DOHH2 (cell line): ENCODE data around the gene PCDHGB5.

Experiments
- H3F3A ChIP-seq: fragments of 200-600 bp; sonication (generic), shearing (Covaris generic); 2 replicates; pipeline ENCODE4 v1.6.0; 2016; ENCODE audit warnings: antibody characterized with exemption, mild to moderate bottlenecking; ENCODE audit not compliant: control insufficient read depth, insufficient read depth
- H3K27ac ChIP-seq: fragments of 200-600 bp; sonication (generic); 2 replicates; pipeline ENCODE4 v1.5.1; 2014; ENCODE audit warnings: low read depth, mild to moderate bottlenecking, low read length, moderate library complexity
- H3K27me3 ChIP-seq: fragments of 200-600 bp; sonication (generic); 2 replicates; pipeline ENCODE4 v1.6.1; 2014; ENCODE audit warnings: mild to moderate bottlenecking, low read length, mixed read lengths; ENCODE audit not compliant: control insufficient read depth
- H3K36me3 ChIP-seq: fragments of 200-600 bp; sonication (generic); 2 replicates; pipeline ENCODE4 v1.6.1; 2014; ENCODE audit warnings: mild to moderate bottlenecking, low read length, moderate library complexity, mixed read lengths; ENCODE audit not compliant: control insufficient read depth
- H3K4me1 ChIP-seq: fragments of 200-600 bp; sonication (generic); 2 replicates; pipeline ENCODE4 v1.6.1; 2014; ENCODE audit warnings: mild to moderate bottlenecking, low read length, mixed read lengths; ENCODE audit not compliant: control insufficient read depth
- H3K4me2 ChIP-seq: fragments of 200-600 bp; sonication (generic); 2 replicates; pipeline ENCODE4 v1.6.0; 2014; ENCODE audit warnings: mild to moderate bottlenecking, low read length, moderate library complexity
- H3K4me3 ChIP-seq: fragments of 200-600 bp; sonication (generic); 2 replicates; pipeline ENCODE4 v1.5.1; 2014; ENCODE audit warnings: mild to moderate bottlenecking, low read length, mixed read lengths
- H3K79me2 ChIP-seq: fragments of 200-600 bp; sonication (generic); 2 replicates; pipeline ENCODE4 v1.6.1; 2014; ENCODE audit warnings: mild to moderate bottlenecking, low read length, mixed read lengths; ENCODE audit not compliant: control insufficient read depth
- H3K9me2 ChIP-seq: fragments of 200-600 bp; sonication (generic); replicated peaks from 2 replicates; pipeline ENCODE4 v1.6.1; 2014; ENCODE audit warnings: mild to moderate bottlenecking, low read length, mixed read lengths; ENCODE audit not compliant: control insufficient read depth
- H3K9me3 ChIP-seq: fragments of 200-600 bp; sonication (generic); 2 replicates; pipeline ENCODE4 v1.6.1; 2014; ENCODE audit warnings: antibody characterized with exemption, low read length, mixed read lengths; ENCODE audit not compliant: control insufficient read depth, insufficient read depth
- H4K20me1 ChIP-seq: fragments of 200-600 bp; sonication (generic); 2 replicates; pipeline ENCODE4 v1.6.0; 2014; ENCODE audit warnings: low read depth, mild to moderate bottlenecking, antibody characterized with exemption, low read length, moderate library complexity; ENCODE audit not compliant: control insufficient read depth, insufficient read depth
- CTCF ChIP-seq: fragments of 200-600 bp; sonication (generic); IDR thresholded peaks from one replicate; pipeline ENCODE4 v1.5.1; 2014; ENCODE audit warnings: antibody characterized with exemption, mild to moderate bottlenecking, low read depth, low read length; ENCODE audit not compliant: poor library complexity, severe bottlenecking
- EZH2phosphoT487 ChIP-seq: fragments of 200-600 bp; sonication (generic); IDR thresholded peaks from 2 replicates; pipeline ENCODE4 v1.6.1; 2017; ENCODE audit warnings: borderline replicate concordance, mild to moderate bottlenecking, antibody characterized with exemption, low read length, moderate library complexity, mixed read lengths

PCDHGB5 gene

GRCh38 chr5:141354900-141355469, 42.8 kb upstream of the PCDHGB5 start, which contains the start of gene PCDHGA4:
PCDHGA4 (plus strand) TSS chr5:141355021; CDS start chr5:141355108, 87 bp downstream.
- no peaks in the 10 kb centered on the region for H3K27me3 ChIP-seq
- H3K9me2 ChIP-seq: no peaks in the 10 kb centered on the region
- H3K4me1 ChIP-seq: peaks cover 15% of the 10 kb centered on the region
- H3K4me2 ChIP-seq: peak within 1 kb of the TSS; percentile 48
- no peaks in the 10 kb centered on the region for H4K20me1 ChIP-seq
- H3K9me3 ChIP-seq: peaks cover 10% of the 10 kb centered on the region; the same call in 1 of the 2 replicates
- H3K4me3 ChIP-seq: no peak within 1 kb of the TSS; the same call in 1 of the 2 replicates
- TF ChIP-seq CTCF (peak; percentile 76), EZH2phosphoT487 (no peak)
- no peaks in the 10 kb centered on the region for H3K79me2 ChIP-seq
- H3F3A ChIP-seq: 0 out of 2 replicates have a peak, but pooled peaks cover 3% of the 10 kb centered on the region
- no peaks in the 10 kb centered on the region for H3K36me3 ChIP-seq
- no peak within 1 kb of the TSS for H3K27ac ChIP-seq

GRCh38 chr5:141355641-141356040, 42.1 kb upstream of the PCDHGB5 start:
- H3K9me3 ChIP-seq: peaks cover 12% of the 10 kb centered on the region
- H3F3A ChIP-seq: 0 out of 2 replicates have a peak, but pooled peaks cover 3% of the 10 kb centered on the region
- H3K27me3 ChIP-seq: no peaks in the 10 kb centered on the region
- TF ChIP-seq CTCF (no peak), EZH2phosphoT487 (no peak)
- H3K27ac ChIP-seq: no peak overlapping the region
- no peaks in the 10 kb centered on the region for H3K9me2 ChIP-seq
- no peaks in the 10 kb centered on the region for H4K20me1 ChIP-seq
- peaks cover 2% of the 10 kb centered on the region for H3K36me3 ChIP-seq
- peaks cover 6% of the 10 kb centered on the region for H3K79me2 ChIP-seq
- no peak overlapping the region for H3K4me2 ChIP-seq
- no peak overlapping the region for H3K4me3 ChIP-seq
- H3K4me1 ChIP-seq: peaks cover 14% of the 10 kb centered on the region

- Histone ChIP-seq H3K4me2 (no peak overlapping the region), H3K79me2 (peaks cover 11% of the 10 kb centered on the region), H3K27ac (no peak overlapping the region), H4K20me1 (no peaks in the 10 kb centered on the region), H3K4me1 (peaks cover 17% of the 10 kb centered on the region), H3K9me3 (peaks cover 12% of the 10 kb centered on the region), H3K27me3 (no peaks in the 10 kb centered on the region), H3K36me3 (peaks cover 7% of the 10 kb centered on the region), H3F3A (0 out of 2 replicates have a peak, but pooled peaks cover 3% of the 10 kb centered on the region), H3K4me3 (no peak overlapping the region), H3K9me2 (no peaks in the 10 kb centered on the region)
- TF ChIP-seq CTCF (no peak), EZH2phosphoT487 (no peak)
Measured at GRCh38 chr5:141356133-141356532, 41.6 kb upstream of the PCDHGB5 start.
